ENCODE data around the gene ELK3.

ELK3 gene

DNA sequence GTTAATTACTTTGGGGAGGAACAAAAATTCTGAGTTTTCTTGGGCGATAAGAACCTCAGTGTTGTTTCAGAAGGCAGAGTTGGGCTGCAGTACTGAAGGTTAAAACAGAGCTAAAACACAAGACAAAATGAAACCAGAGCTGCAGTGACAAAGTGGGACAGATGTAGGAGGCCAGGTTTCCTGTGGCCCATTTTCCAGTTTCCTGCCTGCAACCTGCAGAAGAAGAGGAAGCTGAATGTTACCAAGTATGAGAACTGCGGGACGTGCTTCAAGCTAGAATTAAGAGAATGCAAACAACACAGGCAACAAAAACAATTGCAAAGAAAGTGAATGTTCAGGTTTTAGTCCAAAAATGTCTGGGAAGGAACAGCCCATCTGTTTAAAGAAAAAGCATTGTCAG lies 17.8 kb downstream of the ELK3 start:
- no peak for DNase-seq (ENCODE audit: low read depth in 3 of 3)

DNA sequence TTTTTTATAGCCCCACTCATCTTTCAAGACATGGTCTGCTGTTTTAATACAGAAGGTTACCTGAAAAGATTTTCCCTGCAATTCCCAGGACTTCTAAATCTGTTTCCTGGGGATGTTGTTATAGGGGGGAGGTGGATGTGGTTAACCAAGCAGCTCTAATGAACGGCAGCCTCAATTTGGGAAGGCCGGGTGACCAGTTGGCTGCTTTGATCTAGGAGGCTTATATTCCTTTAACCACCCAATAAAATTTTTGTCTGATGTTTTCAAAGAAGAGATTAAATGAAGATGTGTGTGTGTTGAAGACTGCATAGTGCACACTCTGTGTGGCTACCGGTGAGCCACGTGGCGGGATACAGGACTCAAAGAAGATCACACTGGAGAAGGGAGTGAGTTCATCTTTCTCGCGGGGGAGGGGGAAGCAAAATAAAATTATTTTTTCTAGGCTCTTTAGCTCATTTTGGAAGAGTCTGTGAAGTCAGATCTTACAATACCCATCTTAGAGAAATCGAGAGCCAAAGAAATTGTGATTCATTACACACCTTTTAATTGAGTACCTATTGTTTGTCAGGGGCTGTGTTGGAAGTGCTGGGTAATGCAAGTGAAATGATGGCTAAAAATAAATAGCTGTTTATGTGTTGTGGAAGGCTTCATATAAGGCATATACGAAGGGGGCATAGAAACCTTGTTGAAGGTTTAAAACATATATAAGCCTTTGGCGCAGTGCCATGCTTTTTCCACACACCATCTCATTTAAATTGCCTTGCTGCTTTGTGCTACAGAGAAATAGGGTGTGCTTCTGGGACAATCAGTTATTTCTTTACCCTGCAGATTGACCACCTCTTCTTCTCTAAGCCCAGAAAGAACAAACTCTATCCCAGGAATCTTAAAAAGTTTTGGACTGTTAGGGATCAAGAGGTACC lies 18.5 kb downstream of the ELK3 start:
- DNase-seq (ENCODE audit: low read depth in 3 of 3), result no peak

DNA sequence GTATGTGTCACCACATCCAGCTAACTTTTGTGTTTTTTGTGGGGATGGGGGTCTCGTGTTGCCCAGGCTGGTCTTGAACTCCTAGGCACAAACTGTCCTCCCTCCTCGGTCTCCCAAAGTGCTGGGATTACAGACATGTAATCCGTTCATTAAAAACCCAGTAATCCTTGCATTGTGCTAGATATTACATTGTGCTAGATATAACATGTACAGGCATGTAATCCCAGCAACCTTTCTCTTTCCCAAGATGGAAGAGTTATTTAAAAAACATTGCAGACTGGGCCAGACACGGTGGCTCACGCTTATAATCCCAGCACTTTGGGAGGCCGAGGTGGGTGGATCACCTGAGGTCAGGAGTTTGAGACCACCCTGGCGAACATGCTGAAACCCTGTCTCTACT lies 19.7 kb downstream of the ELK3 start:
- DNase-seq (ENCODE audit: low read depth in 3 of 3), result no peak

DNA sequence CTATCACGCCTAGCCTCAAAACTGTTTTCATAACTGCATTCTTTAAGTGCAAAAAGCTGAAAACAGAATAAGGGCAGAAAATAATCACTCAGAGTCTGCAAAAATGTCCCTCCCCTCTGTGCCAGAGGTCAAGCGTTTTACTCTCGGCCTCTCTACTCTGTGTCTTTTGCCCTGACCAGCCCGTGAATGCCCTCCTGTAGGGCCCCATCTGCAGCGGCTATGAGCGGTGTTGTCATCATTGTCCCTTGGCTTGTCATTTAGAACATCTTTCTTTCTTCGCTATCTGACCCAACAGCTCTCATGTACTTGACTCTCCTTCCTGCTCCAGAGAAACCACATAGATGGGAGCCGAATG lies 21.7 kb downstream of the ELK3 start:
- DNase-seq (ENCODE audit: low read depth in 3 of 3), result no peak

DNA sequence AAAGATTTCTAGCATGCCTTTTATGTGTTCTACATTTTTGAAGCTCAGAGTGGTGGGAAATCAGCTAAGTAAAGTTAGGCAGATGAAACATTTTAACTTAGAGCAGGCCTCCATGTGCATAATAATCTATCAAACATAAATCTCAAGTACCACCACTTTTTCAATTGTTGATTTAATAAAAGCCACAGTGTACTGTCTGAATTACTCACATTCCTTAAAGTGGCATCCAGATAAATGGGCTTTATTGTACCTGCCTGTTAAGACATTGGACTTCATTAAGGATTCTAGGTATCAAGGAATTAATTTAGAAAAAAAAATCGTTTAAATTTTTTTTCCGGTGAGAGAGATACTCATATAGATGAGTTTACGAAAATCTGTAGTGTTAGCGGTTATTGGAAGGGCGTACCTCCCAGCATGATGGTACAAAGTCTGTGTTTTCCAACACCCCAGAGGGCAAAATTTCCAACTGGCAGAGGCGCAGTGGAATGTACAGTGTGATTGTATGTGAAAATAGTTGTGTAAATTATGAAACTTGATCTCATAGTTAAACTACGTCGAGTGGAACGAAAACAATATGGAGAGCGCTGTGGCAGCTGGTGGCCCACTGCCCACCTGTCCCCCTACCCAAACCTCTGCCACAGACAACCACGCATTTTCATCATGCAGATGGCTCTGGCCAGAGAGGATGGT lies 25.0 kb downstream of the ELK3 start:
- no peak for DNase-seq (ENCODE audit: low read depth in 3 of 3)

DNA sequence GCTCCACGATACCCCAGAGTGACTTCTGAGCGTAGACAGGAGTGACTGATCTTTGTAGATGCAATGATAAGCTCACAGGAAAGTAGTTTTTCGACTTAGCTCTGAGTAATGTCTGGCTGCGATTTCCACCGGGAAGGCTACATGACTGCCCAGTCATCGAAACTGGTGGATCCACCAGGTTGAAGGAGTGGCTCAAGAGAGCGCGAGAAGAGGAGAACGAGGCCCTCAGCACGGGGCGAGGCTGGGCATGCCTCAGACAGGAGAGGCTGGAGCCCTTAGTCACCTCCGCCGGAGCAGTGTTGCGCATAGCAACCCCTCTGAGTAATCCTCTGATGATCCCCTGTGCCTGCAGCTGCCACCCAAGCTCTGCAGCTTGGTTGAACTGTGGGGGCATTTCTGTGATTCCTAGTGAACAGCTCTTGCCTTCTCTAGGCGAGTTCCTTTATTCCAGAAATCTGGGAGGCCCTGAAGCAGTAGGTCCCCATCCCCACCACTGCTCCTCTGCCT lies 25.6 kb downstream of the ELK3 start:
- DNase-seq (ENCODE audit: low read depth in 3 of 3), result no peak

DNA sequence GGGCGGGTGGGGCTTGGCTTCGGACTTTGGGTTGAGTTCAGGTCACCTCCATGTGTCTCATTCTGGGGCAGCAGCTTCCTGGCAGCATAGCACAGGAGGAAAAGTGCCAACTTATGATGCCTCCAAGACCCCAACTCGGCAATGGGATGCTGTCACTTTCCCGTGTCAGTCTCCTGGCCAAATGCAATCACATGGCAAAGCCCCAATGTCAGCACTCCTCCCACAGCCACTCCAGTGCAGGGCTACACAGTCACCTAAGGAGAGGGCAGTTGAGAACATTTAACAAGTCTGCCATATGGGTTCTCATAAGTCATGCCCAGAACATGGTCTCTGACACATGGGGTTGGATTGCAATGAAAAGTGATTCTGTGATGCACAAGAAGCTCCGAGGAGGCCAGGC lies 26.7 kb downstream of the ELK3 start:
- no peak for DNase-seq (ENCODE audit: low read depth in 3 of 3)

DNA sequence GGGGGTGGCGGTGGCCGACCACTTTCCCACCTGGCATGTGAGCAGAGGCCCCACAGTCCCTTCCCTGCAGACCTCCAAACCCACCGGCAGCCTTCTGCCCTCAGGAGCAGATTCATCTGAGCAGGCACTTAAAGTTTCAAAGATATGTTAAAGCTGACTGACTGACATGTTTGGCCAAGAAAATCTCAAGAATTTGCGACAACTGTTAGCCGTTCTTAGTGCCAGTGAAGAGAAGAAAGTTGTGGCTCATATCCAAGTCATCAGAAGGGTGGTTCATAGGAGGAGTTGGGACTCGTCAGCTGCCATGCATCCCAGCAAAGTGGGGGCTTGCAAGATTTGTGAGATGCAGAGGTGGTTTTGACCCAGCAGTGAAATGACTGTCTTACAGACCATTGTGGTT lies 27.2 kb downstream of the ELK3 start:
- no peak for DNase-seq (ENCODE audit: low read depth in 3 of 3)

DNA sequence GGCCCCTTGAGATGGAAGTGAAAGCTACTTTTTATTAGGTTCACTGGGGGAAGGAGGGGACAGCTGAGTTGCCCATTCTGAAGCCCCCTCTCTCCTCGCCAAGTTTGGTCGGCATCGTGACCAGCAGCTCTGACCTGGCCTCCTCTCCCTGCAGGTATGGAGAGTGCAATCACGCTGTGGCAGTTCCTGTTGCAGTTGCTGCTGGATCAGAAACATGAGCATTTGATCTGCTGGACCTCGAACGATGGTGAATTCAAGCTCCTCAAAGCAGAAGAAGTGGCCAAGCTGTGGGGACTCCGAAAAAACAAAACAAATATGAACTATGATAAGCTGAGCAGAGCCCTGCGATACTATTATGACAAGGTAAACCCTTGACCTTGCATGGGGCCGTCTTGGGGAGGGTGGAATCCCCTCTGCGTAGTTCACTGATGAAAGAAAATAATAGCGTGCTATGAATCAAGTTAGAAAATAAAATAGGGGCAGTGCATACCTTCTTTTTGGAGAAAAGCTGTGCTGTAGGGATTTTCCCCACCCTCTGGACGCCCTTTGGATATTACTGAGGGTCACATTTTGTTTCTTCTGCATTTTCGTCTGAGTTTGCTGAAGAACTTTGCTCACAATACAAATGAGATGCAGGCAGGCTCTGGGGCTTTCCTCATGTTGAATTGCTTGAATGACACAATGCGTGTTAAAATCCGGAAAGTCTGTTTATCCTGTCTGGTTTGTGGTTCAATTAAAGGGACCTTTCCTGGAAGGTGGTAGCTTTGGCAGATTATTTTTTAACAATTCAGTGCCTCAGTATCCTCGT lies 29.4 kb downstream of the ELK3 start:
- no peak for DNase-seq (ENCODE audit: low read depth in 3 of 3)

DNA sequence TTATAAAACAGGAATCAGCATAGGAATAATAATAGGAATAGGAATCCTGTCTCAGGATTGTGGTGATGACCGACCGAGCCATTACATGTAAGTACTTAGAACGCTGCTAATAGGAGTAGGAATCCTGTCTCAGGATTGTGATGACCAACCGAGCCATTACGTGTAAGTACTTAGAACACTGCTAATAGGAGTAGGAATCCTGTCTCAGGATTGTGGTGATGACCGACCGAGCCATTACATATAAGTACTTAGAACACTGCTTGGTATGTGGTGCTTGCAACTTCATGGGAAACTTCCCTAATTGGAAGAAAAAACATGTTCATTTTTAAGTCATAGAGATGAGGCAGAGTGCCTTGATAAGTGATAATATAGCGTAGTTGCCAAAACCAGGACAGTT lies 30.0 kb downstream of the ELK3 start:
- no peak for DNase-seq (ENCODE audit: low read depth in 3 of 3)

DNA sequence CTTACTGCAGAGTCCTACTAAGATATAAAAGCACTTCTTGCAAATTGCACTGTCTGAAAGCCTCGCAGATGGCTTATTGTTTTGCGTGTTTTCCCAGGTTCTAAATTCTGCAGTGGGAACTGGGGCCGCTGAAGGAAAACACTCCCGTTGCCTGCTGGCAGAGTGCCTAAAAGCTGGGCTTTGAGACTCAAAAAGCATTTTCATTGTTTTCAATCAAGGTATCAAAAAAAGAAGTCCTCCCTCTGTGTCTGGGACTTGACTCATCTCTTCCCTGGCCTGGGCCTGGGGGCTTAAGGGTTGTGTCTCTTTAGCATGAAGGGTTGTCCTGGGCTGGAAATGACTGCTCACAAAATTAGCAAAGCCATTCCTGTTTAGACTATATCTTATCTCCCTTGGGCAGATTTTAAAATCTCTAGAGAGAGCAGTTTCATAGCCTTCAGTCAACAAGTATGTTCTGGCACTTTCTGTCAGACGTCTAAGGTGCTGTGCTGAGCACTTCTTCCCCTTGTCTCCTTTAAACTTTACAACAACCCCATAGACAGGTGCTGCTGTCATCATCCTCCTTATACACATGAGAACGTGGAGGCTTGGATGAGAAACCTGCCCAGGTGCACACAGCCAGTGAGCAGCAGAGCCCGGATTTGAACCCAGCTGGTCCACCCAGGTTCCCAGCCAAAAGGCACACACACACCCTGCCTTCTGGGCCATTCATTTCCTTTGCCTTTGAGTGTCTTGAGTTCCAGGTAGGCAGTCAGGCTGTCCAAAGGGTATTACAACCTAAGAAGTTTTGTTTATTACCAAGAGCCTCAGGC lies 31.1 kb downstream of the ELK3 start:
- no peak for DNase-seq (ENCODE audit: low read depth in 3 of 3)

DNA sequence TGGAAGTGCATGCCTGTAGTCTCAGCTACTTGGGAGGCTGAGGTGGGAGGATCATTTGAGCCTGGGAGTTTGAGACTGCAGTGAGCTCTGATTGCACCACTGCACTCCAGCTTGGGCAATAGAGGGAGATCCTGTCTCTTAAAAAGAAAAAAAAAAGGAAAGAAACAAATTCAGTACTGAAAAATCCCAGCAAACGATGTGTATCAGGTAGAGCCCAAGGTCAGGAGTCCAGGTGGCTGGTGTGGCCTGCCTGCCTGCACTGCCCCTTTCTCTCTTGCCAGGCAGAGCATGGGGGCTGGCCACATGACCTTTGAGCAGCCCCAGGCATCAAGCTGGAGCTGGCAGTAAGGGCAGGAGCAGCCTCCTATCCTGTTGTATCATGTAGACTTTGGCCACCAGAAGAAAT lies 31.8 kb downstream of the ELK3 start:
- DNase-seq (ENCODE audit: low read depth in 3 of 3), result no peak

DNA sequence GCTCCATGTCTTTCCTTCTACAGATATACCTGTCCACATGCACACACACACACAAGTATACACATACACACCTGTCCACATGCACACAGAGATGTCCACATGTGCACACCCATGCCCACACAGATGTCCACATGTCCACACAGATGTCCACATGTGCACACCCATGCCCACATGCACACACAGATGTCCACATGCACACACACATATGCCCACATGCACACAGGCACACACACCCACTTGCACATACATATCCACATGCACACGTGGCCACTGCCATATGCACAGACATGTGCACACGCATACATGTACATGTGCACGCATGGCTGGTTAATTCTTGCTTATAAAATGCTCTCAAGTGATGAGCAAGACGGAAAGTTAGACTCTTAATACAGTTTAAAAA lies 32.2 kb downstream of the ELK3 start:
- DNase-seq (ENCODE audit: low read depth in 3 of 3), result no peak

DNA sequence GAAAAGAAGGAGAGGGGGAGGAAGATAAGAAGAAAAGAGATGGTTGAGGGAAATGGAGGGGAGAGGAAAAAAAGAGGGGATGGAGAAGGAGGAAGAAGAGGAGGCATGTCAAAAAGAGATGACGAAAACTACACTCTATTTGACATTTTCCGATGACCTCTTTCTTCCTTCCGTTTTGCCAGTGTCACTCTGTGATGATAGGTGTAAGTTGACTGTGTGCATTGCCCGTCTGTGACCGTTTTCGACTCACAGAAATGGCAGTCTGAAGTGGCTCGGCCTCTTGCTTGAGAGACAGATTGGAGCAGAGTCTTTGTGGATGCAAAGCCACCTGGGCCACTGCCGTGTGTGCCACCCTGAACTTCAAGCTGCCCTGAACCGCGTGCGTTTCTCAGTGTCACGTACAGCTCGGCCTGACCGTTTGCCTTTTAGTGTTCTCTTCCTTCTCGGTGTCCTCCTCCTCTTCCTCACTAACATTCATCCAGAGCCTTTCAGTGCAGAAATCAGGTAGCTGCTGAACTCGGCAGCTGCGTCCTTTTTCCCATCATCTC lies 32.7 kb downstream of the ELK3 start:
- no peak for DNase-seq (ENCODE audit: low read depth in 3 of 3)

DNA sequence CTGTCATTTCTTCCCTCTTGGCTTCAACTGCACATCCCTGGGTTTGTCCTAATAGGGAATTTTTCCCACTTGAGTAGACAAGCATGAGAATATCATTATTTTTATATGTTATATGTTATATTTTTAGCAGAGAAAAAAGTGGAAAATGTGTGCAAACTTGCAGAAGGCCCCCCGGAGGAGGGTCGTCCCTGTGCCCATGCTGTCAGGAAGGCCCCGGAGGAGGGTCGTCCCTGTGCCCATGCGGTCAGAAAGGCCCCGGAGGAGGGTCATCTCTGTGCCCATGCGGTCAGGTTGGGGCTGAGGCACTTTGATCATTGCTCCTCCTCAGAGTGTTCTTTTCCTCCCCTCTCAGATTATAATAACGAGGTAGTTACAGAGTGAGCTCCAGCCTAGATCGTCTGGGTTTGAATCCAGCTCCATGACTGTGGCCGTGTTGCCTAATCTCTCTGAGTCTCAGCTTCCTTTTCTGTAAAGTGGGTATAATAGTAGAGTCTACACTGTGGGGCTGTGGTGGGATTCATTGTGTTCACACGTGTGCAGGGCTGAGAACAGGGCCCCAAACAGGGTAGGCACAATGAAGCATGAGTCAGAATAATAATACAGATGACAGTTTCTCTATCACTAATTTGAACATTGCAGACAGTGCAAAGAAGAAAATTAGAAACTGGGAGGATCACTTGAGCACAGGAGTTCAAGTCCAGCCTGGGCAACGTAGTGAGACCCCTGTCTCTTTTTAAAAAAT lies 33.4 kb downstream of the ELK3 start:
- DNase-seq (ENCODE audit: low read depth in 3 of 3), result no peak

DNA sequence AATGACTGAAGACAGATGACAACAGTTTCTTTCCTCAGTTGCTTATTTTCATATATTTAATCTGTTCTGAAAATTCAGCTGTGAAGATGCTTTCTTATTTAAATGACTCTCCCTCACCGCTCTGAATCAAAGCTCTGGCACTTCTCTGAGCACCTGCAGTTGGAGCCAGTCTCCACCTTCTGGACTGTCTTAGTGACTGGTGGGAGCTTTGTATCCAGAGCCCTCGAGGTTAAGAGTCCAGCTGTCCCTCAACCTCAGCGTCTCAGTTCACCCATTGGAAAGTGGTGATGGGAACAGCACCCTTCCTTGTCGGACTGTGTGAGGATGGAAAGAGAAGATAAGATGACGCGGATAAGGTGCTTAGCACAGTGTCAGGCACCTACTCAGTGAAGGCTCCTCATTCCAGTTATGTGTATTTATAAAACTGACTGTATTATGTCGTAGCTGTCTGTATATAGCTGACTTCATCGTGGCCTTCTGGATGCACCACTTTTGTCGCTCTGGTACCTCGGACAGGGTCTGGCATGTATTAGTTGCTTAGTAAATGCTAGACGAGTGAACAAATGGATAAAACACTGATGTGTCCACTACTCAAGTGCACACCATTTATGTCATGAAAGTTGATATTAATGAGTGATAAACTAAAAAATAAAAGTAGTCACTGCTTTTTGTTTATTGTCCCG lies 34.5 kb downstream of the ELK3 start:
- no peak for DNase-seq (ENCODE audit: low read depth in 3 of 3)

DNA sequence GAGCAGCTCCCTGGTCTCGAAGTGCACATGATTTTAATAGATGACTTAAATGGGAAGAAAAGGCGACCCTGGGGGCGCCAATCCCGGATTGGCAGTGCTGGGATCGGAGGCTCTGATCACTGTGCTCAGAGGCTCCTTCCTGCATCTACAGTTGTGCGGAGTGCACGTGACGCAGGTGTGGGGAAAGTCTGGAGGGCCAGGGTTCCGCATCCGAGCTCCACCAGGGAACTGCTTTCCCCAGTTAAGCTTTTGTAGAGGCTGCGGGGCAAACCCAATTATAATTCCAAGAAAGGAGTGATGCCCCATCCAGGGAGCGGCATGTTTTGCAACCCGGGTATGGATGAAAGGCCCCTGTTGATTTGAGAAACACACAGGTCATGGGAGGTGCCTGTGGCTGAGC lies 36.5 kb downstream of the ELK3 start:
- DNase-seq (ENCODE audit: low read depth in 3 of 3), result no peak

DNA sequence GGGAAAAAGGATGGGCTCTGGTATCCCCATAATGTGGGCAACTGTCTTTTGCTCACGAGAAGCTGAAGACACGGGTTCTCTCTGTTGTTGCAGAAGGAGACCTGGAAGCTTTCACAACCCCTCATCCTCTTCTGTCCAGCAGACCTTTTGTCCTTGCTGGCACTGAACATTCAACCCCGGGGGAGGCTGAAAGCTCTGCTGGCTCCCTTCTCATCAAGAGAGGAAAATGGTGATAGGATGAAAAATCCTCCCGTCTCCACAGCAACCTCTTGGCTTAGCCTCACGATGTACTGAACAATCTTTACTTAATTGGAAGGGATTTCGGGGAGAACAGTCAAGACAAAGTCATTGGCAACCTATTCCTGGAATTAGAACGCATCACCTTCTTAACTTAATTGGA lies 39.0 kb downstream of the ELK3 start:
- DNase-seq (ENCODE audit: low read depth in 3 of 3), result no peak

DNA sequence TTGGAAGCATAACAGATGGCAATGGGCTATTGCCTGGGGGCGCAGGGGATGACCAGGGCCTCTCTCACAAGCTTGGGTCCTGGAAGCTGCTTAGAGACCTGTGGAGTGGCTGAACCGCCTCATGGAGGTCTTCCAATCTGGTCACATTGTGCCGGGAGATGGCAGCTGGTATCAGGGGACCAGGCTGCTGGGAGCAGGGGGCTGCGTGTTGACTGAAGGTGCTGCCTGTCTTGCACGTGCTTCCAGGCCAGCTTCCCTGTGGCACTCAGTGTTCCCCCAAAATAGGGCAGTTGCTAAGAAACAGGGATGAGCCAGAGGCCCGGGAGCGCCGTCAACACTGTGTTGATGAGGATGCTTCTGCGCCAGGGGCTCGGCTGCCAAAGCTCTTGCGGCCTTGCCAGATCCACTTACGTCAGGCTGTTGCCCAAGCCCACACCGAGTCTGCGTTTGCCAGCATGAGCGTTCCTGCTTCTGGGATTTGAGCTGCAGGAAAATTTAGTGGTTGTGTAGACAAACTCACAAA lies 39.8 kb downstream of the ELK3 start:
- no peak for DNase-seq (ENCODE audit: low read depth in 3 of 3)
